Globus pallidus (tissue), 1 donor: ENCODE results near the gene RAPGEF1.

Source experiments
- DNase-seq: peaks from one replicate; pipeline ENCODE4 v3.0.0-alpha.2; 2015; ENCODE audit warnings: low spot score

Gene RAPGEF1

DNA sequence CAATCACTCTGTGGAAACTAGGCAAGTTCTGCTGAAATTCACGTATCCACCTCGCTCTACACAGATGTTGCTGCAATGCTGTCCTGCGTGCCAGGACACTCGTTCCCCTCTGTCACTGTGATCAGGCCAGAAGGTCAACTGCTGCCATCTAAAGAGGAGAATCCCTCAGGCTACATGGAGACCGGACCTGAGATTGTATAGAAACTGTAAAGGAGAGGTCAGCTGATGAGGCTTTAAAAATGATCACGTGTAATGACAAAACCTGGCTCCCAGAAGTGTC lies 114.4 kb downstream of the RAPGEF1 start:
- no peak for DNase-seq

DNA sequence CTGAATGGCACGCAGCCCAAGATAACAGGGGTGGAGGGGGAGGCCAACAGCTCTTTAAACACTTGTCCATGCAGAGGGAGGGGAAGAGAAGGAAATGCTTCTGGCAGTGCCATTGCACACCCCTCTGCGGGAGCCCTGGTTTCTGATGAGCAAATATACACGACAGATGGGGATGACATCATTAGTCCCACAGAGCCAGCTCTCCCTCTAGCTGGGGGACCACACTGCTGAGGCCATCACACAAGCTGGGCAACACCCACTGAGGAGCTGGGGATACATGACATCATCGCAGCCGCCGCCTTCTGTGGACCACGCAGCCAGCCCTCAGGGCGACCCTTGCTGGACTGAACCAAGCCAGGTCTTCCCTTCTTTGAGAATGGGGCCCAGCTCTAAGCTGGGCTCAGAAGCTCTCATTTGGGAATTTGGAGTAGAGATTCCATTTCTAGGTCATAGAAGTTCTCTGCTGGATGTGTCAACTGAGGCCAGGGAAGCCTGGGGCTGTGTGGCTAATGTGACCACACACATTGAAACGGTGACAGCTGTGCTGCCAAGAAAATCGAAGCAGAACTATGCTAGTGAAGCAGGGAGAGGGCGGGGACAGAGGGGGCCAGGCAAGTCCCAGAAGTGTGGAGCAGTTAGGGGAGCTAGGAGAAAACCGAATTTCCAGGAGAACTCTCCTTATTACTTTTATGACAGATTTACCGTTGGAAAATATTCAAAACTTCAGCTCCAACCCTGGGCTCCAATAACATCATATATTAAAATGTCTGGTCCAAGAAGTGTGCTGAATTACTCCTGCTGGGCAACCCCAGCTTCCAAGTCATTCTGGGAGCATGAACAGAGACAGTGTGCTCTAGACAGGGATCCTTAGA lies 115.0 kb downstream of the RAPGEF1 start:
- DNase-seq: no peak

DNA sequence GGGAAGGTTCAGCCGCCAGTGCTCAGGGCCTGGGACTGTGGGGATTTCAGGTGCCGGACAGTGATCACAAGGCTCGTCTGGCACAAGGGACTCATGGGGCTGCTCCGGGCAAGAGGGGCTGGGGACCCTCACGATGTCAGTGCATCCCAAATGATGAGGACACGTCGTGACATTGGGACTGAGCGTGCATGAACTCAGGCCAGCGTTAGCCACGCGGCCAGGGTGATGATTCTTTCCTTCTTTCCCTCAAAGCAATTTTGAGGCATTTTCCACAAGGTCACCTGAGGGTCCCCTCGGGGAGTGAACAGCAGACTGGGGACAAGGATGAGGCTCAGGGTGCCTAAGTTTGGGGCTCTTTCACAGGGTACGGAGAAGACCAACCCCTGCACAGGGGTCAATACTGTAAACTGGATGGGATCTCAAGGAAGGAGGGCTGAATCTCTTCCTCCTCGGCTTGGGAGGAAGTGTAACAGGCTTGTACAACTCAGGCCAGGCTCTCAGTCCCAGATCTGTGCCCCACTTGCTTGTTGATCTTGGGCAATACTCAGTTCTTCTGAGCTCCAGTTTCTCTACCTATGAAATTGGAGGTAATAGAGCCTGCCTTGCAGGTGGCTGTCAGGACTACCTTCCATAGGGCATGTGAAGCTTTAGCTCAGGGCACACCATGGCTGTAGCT lies 116.1 kb downstream of the RAPGEF1 start:
- no peak for DNase-seq

DNA sequence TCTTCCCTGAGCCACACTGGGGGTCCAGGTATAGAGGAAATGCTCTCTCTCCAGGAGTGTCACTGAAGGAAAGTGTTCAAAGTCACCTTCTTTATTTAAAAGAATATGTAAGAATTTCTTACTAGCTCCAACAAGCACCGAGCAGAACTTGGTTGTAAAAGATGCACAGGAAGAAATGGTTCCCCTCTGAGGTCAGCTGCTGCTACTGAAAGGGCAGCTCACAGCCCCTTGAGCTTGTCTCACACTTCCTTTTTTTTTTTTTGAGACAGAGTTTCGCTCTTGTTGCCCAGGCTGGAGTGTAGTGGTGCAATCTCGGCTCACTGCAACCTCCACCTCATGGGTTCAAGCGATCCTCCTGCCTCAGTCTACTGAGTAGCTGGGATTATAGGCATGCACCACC lies 117.4 kb downstream of the RAPGEF1 start:
- no peak for DNase-seq

DNA sequence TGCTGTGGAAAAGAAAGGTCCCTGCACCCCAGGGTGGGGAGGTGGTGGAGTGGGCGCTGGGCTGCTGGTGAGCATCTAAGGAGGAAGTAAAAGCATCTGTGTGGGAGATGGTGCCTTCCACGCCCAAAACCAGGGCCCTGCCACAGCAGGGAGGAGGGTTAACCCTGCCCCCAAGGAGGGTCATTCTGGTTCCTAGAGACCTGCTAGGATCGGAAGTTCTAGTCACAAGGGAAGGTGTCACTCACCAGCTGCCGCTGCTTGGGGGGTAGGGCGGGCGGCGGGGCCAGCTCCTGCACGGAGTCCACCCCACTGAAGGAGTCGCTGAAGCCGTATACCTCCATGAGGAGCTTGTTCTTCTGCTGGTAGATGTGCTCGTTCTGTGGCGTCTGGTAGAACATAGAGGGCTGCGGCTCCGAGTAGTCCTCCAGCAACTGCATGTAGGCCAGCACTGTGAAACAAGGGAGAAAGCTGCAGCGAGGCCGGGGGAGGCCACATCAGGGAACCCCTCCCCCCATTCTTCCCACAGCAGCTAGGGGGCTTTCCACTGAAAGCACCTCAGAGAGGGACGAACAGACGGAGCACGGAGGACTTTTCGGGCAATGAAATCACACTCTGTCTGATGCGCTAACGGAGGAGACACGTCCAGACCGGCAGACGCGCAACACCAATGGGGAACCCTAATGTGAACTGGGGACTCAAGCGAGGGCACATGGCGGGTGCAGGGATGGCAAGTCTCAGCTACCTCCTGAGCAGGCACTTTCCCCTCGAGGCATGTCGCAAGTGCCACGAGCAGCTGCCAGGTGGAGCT lies 118.1 kb downstream of the RAPGEF1 start:
- DNase-seq: no peak

DNA sequence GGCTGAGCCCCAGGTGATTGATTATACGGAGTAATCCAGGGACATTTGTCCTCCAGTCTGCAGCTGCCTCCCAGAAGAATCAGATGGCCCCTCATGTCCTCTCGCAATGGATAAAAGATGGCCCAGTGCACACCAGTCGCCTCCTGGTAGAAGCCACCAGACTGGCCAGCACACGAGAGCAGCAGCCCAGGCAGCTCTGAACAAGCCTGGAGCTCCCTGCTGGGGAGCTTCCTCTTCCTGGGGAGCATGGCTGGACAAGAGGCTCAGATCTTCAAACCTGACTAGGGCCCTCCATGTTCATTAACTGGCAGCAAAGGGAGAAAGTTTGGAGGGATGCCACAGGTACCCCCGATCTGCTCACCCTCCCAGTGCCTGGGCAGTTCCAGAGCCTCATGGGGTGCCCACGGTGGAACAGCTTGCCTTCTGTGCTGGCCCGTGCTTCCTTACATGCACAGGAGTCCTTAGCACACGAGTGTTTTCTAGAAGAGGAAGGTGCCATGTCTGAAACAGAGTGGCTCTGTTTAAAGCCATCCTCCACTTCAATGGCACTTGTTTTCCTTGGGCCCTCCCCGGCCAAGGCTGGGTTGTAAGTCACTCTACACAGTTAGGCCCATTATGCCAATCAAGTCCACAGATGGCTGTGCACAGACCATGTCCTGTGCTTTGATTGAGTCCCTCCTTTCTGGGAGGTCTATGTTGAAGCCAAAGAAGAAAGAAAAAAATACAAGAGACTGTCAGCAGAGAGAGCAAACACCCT lies 118.9 kb downstream of the RAPGEF1 start:
- peak; percentile 60 for DNase-seq

DNA sequence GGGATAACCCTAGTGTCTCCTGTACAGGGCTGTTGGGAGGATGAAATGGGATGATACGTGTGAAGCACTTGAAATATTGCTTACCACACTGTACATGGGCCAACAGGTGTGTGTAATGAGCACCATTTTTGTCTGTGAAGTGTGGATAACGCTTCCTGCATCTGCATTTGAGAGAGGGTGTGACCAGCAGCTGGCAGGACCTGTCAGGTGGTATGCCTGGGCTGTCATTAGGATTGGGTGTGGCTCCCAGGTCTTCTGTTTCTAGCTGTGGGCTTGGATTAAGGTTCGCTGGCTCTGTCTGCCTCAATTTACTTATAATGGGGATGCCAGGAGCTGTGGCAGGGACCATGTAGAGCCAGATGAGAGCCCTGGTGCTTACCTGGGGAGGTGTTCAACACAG lies 120.2 kb downstream of the RAPGEF1 start:
- no peak for DNase-seq

DNA sequence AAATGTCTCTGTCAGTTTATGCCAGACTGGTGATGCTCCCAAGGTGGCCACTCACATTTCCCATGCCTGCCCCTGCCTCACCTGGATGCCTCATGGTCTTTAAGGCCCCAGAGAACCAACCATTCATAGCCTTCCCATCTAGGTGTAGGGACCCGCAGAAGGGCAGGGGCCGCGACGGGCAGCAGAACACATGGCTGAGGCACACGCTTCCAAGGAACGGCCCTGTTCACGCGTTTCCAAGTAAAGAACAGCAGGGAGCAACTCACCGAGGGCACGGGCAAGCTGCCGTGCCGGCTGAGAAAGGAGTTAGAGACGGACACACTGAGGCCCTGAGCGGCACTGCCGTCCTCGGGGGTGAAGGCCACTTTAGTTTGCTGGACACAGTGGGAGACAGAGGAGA lies 121.1 kb downstream of the RAPGEF1 start:
- no peak for DNase-seq

DNA sequence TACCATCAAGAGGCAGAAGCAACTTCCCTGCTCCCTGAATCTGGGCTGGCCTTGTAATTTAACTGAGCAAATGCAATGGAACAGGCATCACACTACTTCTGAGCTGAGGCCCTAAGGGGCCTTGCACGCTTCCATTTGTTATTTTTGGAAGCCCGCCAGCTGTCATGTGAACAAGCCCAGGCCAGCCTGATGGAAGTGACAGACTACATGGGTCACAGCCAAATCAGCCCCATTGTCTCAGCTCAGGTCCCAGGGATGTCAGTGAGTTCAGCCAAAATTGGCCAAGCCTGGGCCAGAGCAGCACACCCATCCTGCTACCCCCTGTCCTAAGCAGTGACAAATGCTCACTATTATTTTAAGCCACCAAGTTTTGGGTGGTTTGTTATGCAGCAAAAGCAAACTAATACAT lies 121.8 kb downstream of the RAPGEF1 start:
- no peak for DNase-seq

DNA sequence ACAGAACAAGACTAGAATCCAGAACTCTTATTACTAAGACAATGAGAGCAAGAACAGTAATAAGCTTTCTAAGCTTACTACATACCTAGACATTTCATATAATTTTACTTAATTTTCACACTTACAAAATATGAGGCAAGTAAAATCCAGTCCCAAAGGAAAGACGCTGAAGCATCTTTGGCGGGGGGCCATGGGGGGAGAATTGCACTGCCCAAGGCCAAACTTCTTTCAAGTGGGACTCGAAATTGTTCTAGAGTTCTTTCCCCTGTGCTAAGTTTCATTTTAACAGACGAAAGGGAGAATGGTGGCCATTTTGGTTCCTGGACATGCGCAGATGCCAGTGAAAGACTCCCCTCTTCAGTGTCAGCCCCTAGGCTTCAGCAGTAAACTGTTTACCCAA lies 122.3 kb downstream of the RAPGEF1 start:
- DNase-seq: no peak

DNA sequence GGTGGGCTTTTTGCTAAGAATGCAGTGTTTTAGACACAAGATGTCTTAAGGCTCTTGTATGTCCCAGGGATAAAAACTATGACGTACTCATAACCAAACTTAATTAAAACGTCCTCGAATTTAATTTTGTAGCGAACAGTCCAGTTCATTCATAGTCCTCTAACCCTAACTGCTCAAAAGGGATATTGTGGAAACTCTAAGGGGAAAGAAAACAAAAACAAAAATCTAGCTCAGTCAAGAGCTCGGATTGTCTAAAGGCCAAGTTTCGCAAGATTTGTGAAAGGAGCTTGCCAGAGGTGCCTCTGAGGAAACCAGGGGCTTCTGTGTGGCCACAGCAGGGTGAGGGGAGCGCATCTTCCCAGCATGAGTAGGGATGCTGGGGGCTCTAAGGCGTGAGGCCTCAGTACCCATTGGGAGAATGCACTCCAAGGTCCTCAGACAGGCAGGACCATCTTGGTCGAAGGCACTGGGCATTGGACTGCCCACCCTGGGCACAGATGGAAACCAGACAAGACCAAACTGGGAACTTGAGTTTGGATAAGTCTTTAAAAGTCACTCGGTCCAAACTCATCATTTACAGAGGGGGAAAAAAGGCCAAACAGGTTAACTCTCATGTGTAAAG lies 122.8 kb downstream of the RAPGEF1 start:
- no peak for DNase-seq

DNA sequence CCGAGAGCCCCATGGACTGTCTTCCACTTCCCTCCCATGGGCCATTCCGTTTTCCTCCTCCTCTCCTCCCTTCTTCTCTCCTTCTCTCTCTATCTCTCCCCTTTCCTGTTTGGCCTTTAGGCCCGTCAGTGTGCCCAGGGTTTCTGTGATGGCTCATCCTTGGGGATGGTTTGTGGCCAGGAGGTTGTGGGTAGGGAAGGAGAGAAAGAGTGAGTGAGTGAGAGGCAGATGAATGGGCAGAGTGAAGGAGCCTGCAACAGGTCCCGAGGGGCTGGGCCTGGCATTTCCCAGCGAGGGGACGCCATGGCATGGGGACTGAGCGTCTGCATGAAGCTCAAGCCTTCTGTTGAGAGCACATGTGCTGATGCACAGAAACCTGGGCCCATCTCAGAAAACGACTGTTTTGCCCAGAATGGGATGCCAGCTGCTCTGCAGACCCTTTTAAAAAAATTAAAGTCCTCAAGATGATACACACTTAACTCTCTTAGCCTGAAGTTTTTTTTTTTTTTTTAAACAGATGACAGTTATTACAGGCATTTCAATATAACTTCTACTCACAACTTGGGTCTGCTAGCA lies 125.4 kb downstream of the RAPGEF1 start:
- DNase-seq: no peak

DNA sequence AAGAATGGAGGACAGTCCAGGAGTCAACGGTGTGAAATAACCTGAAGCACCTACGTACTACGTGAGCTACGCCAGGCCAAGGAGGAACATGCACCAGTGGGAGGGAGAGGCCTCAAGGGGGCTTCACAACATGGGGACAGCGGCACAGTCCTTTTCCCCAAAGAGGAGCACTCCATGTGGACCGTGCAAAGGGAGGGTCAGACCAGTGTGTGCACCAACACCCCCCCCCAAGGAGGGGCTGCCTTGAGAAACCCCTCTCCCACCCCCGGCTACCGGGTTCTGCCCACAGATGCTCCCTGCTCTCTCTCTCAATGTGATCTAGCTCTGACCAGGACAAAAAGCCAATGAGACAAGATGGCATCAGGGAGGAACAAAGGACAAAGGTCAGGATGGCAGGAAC lies 126.0 kb downstream of the RAPGEF1 start:
- DNase-seq: no peak

DNA sequence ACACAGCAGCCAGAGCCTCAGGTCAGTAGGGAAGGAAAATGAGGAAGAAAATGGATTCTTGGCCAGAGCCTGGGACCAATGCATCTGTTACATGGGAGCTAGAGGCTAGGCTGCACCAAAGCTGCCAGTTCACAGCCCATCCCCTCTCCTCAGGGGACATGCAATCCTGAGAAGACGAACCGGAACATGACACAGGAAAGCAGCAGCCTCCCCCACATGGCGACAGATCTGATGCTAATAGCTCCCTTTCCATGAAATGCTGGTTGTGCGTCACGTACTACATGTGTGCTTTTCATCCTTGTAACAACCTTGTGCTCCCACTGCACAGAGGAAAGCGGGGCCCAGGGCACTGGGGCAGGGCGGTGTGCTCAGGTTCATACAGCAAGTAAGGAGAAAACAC lies 127.0 kb downstream of the RAPGEF1 start:
- no peak for DNase-seq

DNA sequence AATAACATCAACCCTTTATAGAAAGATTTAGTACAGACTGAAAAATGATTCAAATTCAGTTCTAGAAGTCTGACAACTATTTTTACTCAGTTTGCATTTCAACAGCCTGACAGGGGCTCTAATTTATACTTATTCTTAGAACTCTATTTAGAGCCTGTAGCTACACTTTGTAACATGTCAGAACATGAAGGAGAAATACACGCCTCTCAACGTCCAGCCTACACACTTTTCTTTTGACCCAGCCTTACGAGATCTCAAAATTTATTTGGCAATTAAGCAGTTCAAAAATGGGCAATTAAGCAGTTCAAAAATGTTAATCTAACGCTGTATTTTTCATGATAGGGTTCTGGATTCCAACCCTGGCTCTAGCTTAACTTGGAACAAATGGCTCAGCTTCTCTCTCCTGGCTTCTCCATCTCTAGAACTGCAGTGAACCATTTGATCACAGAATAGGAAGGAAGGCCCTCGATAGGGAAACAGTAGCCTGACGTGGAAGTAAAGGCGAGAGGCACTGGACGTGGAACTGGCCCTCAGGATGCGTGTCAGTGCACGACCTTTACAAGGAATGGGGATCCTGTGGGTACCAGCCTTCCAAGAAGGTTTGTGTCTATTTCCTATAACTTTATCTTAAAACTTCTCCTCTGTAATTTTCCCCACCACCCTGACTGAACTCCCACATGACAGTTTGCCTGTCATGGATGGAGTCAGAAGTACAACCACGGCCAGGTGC lies 128.1 kb downstream of the RAPGEF1 start:
- no peak for DNase-seq

DNA sequence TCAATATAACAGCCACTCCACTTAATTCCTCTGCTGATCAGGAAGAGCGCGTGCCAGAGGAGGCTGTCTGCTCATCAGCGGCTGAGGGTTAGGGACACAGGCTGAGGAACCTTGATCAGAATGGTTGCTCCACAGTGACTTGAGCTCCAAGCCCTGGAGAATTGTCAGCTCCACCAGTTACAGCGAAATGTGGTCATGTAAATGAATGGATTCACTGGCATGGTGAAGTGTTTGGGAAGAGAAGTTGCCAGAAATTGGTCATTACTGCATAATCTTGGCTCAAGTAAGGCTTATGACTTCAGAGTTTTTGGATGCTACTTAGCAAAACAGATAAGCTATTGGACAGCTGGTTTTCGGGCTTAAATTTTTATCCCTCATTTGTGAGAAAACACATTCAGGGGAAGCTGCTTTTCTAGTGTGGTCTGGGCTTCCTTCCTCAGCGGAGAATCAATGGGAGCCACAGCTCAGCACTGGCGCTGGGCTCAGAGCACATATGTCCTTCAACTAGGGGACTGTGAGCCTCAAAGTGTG lies 129.6 kb downstream of the RAPGEF1 start:
- DNase-seq: peak; percentile 58

DNA sequence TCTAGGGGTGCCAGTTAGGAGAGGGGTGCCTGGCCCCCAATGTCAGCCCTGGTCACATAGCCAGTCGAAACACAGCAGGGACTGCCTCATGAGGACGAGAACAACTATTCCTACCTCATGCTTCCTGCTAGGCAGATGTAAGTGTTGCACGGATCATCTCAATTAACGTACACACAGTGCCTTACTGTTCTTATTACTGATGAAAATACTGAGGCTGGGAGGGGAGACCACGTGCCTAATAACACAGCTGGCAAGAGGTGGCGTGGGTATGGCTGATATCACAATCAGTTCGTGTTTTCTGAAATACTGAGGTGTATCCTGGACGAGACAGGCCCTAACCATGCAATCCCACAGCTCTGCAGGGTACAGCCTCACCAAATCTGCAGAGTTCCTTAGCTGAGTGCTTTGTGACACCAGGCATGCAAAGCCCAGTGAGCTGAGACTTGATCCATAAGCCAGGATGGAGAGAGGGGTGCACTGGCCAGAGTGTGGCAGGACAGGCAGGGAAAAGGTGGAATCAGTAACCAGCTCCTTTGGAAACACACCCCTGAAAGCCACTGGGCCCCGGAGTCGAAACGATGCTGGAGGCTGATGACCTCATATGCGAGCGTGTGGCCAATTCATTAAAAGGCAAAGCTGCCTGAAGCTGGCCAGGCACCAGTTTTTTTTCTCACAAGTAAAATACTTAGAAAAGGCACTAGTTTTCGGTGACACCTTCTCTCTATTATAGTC lies 130.6 kb downstream of the RAPGEF1 start:
- DNase-seq: peak; percentile 51

DNA sequence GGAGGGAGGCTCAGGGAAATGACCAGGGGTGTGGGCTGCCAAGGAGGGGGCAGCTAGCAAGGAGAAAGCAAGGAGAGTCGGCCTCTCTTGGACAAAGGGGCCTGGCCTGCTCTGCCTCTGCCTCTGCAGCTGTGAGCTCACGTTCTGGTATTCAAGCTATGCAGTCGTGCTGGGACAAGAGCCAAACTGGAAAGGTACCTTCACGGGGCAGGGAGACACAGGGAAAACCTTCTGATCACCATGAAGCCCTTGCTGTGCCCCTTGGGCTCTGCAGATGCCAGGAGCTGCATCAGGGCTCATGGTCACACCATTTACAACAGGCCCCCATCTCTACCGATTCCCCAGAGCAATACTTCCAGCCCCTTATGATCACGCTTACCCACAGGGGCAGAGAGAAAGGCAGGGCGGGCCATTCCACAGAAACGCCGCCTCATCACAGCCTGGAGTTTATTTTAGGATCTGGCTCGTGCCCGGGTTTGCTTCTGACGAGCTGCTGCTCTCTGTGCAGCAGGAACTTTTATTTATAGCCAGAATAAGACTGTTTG lies 131.3 kb downstream of the RAPGEF1 start:
- DNase-seq: no peak

DNA sequence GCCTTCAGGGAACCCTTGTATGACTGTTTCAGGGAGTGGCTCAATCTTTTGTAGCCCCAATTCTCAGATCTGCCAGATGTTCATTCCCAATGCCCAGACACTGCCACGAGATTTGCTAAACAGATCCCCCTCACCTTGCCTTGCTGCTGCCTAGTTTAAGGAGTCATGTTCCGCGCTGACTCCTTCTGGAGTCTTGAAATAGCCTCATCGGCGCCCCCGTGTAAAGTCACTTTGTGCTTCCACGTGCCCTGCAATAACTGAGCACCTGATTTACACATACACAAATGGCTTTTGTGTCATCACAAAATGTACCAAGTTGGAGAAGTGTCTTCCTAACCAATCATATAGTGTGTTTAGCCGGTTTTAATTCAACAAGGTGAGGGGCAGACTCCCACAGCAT lies 132.3 kb downstream of the RAPGEF1 start:
- no peak for DNase-seq
